Pancreas (tissue), 10 donors: ENCODE results near the gene PPOX. TPM values are rescaled to one million over a fixed set of nuclear protein-coding genes. Genes with fewer than 3 reads are reported as not detected.

Experiments used
- ATAC-seq, 4 donors: fragments of 200-7000 bp; cut with Tn5 transposase; one replicate each; pipeline versions ENCODE4 v1.8.0 to v1.9.1; 2020; ENCODE audit warnings: mild to moderate bottlenecking in 4 of 4, moderate library complexity in 4 of 4
- DNase-seq, 6 donors: peaks; one replicate each; pipeline ENCODE4 v3.0.0-alpha.2; 2020
- FAIRE-seq: peaks from 2 replicates; lab custom pipeline; 2012; peaks lifted over from hg19 to GRCh38; lab: Jason Lieb, UNC
- H3K27ac ChIP-seq, 4 donors: fragments of 200-600 bp; sonication (generic); 1 replicate in 3 of 4; 2 replicates in 1 of 4; pipeline versions ENCODE4 v1.5.0 to v1.8.0; 2020
- H3K27me3 ChIP-seq, 4 donors: fragments of 200-600 bp; one replicate each; pipeline ENCODE4 v1.8.0; 2021
- H3K36me3 ChIP-seq, 3 donors: fragments of 200-600 bp; sonication (generic) in 1 of 3; one replicate each; pipeline versions ENCODE4 v1.5.0 to v1.8.0; 2020 to 2021
- H3K4me1 ChIP-seq, 3 donors: fragments of 200-600 bp; one replicate each; pipeline ENCODE4 v1.8.0; 2021
- H3K4me3 ChIP-seq, 4 donors: fragments of 200-600 bp; sonication (generic) in 2 of 4; one replicate each; pipeline versions ENCODE4 v1.5.0 to v1.8.0; 2020 to 2021
- H3K9me3 ChIP-seq, 4 donors: fragments of 200-600 bp; one replicate each; pipeline ENCODE4 v1.8.0; 2021
- whole genome bisulfite sequencing, 2 donors: extraction: QIAGEN DNeasy Blood & Tissue Kit; methylation state at CpG; one replicate each; pipeline ENCODE4 v1.1.7; 2013; 5-methylcytosine and 5-hydroxymethylcytosine counted together
- intact Hi-C, 3 donors: fragments of 100-400 bp; cut with DNase I; formaldehyde crosslinking; loops; one replicate each; pipeline versions ENCODE4 v1.11.1 to v1.14.2; 2022
- polyA plus RNA-seq, 2 donors: library from polyadenylated mRNA; stranded (reverse); fragments of 200-250 nt; gene quantifications; one replicate each; pipeline ENCODE4 v1.2.3, GENCODE V29; 2013
- total RNA-seq, 6 donors: library from RNA; stranded (reverse); fragmentation: NEBNext Ultra II Directional in 4 of 6; extraction: Animal tissue kit (Norgen Biotek cat#: 25700) in 4 of 6; gene quantifications; one replicate each; pipeline versions ENCODE4 v1.2.1 to v1.2.4, GENCODE V29; 2021 to 2023
- TF ChIP-seq, protein P1 (sequence below), 4 donors: fragments of 200-600 bp; sonication (generic) in 3 of 4; IDR thresholded peaks; one replicate each; pipeline versions ENCODE4 v1.5.0 to v1.8.0; 2021; ENCODE audit warnings: antibody characterized with exemption in 4 of 4
- donor health status: healthy with polysubstance abuse.
- donor health status: DM: no; HTN: no; CAD: no; lungs with moderate emphysema.
- donor health status: DM: no; HTN: no; CAD: no.
- donor health status: control.
- donor health status: control.
- donor health status: Bipolar disorder and iron deficiency.
- donor health status: DM: yes; HTN: yes; CAD: no.
- donor health status: DM: no; HTN: no; CAD: no.
- donor health status: DM: no; HTN: no; CAD: no.
- donor health status: DM: yes; HTN: yes; CAD: no.

The PPOX gene
- total and polyA plus RNA-seq, 8 donors: 7.4 to 56.4 (median 13.1) TPM

DNA sequence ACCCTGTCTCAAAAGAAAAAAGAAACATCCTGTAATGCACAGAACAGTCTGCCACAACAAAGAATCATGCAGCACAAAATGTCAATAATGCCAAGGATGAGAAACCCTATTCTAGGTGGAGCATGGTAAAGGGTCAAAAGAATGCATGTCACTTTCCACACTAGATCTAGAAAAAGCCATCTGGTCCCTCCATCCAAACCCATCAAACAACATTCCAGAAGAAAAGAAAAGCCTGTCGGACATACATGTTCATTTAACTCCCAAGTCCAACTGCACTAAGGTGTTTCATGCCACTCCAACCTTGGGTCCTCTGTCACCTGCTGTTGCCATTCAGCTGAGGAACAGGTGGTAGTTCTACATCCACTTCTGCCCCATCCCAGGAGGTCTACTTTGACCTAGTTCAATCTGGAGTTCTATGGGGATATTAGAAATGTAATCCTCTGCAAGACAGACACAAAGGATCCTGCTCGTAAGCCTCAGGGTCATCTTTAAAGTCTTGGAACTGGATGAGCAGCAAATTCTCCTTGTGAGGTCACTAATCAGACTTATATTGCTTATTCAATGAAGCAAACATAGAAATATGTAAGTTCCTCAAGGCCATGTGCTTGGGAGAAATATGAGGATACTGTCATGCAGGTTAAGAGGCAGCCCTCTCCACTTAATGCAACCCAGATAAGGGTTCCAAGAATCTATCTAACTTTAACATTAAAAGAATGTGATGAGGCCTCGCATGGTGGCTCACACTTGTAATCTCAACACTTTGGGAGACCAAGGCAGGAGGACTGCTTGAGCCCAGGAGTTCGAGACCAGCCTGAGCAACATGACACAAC is 37.4 kb upstream of the PPOX start:
- Histone ChIP-seq H3K4me3 (no peak overlapping the region), H3K36me3 (peaks cover 0 to 20% (median 0%) of the 10 kb centered on the region in 3 donors), H3K4me1 (peaks cover 4 to 12% (median 6%) of the 10 kb centered on the region in 3 donors), H3K9me3 (no peaks in the 10 kb centered on the region), H3K27me3 (no peaks in the 10 kb centered on the region), H3K27ac (no peak overlapping the region)
- no peak for ATAC-seq
- DNase-seq: no peak
- WGBS, 2 donors: 89% methylated on average over 4 of the region's 4 CpGs
- FAIRE-seq: no peak
- TF ChIP-seq, protein P1, sequence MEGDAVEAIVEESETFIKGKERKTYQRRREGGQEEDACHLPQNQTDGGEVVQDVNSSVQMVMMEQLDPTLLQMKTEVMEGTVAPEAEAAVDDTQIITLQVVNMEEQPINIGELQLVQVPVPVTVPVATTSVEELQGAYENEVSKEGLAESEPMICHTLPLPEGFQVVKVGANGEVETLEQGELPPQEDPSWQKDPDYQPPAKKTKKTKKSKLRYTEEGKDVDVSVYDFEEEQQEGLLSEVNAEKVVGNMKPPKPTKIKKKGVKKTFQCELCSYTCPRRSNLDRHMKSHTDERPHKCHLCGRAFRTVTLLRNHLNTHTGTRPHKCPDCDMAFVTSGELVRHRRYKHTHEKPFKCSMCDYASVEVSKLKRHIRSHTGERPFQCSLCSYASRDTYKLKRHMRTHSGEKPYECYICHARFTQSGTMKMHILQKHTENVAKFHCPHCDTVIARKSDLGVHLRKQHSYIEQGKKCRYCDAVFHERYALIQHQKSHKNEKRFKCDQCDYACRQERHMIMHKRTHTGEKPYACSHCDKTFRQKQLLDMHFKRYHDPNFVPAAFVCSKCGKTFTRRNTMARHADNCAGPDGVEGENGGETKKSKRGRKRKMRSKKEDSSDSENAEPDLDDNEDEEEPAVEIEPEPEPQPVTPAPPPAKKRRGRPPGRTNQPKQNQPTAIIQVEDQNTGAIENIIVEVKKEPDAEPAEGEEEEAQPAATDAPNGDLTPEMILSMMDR (IDR thresholded peaks at IDR 0.05): no peak
- intact Hi-C loops: no loop called here

DNA sequence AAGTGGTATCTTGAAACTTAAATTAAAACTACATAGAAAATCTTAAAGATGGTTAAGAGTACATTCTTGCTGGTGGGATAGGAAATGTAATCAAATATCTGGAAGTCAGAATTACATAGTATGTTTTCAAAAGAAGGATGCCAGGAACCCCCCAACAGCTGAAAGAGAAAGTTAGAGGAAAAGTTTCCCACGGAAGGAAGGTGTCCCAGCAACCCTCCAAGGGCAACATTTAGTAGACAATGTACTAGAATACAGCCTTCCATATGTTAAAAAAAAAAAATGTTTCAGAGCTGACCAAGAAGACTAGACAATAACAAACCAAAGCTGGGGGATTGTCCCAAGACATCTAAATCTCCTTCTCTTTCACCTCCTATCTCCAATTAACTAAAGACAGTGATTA is 36.0 kb upstream of the PPOX start:
- no peak overlapping the region for H3K4me3 ChIP-seq
- FAIRE-seq: no peak
- no peak overlapping the region for H3K27ac ChIP-seq
- H3K9me3 ChIP-seq: no peaks in the 10 kb centered on the region
- peaks cover 6 to 12% (median 9%) of the 10 kb centered on the region in 3 donors for H3K4me1 ChIP-seq
- no peak for DNase-seq
- TF ChIP-seq, protein P1 (IDR thresholded peaks at IDR 0.05): no peak
- intact Hi-C loops: loop anchor here in 1 of 3 donors (10.0 kb wide), 1 partner anchor 295 kb away; no protein-coding TSS in a partner anchor
- no peaks in the 10 kb centered on the region for H3K27me3 ChIP-seq
- H3K36me3 ChIP-seq: peaks cover 0 to 10% (median 0%) of the 10 kb centered on the region in 3 donors
- ATAC-seq: no peak
- WGBS, 2 donors: 39 to 47% methylated on average over 1 of the region's 1 CpG

DNA sequence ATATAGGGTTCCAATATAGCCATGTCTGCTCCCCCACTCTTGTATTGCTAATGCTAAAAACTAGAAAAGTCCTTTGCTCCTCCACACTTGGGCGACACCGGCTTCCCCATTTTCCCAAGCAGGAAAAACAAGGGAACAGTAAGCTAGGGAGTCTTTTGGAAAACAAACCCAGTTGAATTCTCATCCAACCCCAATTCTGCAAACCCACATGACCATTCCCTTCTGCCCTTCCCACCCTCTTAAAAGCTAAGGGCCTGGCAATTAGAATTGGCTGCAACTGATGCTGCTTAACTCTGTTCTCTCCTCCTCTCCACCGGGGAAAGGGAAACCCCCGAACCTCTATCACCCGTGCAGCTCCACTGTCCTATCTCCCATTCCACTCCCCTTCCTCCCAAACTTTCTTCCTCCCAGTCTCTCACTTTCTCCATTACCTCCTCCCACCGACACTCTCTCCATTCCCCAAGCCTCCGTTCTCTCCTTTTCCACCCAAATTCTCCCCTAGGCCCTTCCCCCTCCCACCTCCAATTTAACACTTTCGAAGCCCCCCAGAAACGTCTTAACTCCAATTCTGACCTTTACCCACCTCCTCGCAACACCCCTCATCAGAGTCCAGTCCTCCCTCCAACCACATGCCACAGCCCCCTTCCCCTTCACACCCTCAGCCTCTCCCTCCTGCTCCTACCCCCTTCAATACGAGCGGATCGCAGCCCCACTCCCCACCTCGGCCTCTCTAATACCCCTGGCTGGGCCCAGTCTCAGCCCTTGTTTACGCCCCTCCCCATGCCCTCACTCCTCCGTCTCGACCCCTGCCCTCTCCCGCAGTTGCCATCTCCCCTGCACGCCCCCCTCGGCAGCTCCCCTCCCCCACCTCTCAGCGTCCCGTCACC is 34.5 kb upstream of the PPOX start:
- TF ChIP-seq, protein P1 (IDR thresholded peaks at IDR 0.05): no peak
- H3K27me3 ChIP-seq: no peaks in the 10 kb centered on the region
- ATAC-seq (peak in 3 of 4 donors; percentile 5 to 15 (median 10)), DNase-seq (no peak), FAIRE-seq (no peak)
- peak overlapping the region; percentile 87 to 97 (median 92) for H3K27ac ChIP-seq
- no peaks in the 10 kb centered on the region for H3K9me3 ChIP-seq
- peaks cover 0 to 4% (median 0%) of the 10 kb centered on the region in 3 donors for H3K36me3 ChIP-seq
- peaks cover 6 to 12% (median 9%) of the 10 kb centered on the region in 3 donors for H3K4me1 ChIP-seq
- WGBS, 2 donors: 2 to 4% methylated on average over 22 of the region's 22 CpGs
- intact Hi-C loops: loop anchor here in 1 of 3 donors (10.0 kb wide), 1 partner anchor 297 kb away; no protein-coding TSS in a partner anchor
- H3K4me3 ChIP-seq: peak overlapping the region; percentile 51 to 79 (median 64)

DNA sequence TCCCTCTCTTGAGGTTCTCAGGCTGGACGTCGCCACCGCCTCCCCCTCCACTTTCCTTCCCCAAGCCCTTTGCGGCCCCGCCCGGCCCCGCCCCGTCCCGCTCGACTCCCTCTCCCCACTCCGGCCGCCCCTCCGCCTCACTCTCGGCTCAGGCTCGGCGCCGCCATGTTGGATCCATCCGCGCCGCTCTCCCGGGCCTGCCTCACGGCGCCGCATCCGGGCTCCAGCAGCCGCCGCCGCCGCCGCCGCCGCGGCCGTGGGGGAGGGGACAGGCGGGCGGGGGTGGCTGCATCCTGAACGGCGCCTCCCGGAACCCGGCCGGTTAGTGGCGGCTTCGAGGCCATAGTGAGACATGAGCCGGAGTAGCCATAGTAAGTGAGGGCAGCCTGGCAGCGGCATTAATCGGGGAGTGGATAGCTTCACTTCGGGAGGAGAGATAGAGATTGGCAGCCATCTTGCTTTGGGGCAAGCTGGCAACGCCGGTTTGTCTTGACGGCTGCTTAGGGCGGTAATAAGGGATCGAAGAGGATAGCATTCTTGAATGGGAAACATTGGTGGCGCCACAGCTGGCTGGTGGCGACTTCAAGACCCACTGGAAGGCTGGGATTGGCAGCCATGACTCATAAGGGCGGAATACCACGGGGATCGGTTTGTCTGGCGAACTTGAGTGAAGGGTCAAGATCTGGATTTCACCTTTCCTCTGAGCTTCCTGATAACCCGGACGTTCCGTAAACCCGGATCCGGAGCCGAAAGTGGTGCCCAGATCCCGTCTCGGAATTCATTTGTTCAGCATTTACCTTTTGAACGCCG is 33.6 kb upstream of the PPOX start, which contains the start of gene DEDD:
Gene DEDD (minus strand): TSS at position 258 of the 810 bp plus-strand sequence. CDS start 8,205 bp downstream, outside the sequence.
- H3K4me1 ChIP-seq: peaks cover 6 to 12% (median 9%) of the 10 kb centered on the region in 3 donors
- H3K9me3 ChIP-seq: no peaks in the 10 kb centered on the region
- TF ChIP-seq, protein P1 (IDR thresholded peaks at IDR 0.05): no peak
- no peak for FAIRE-seq
- ATAC-seq: peak; percentile 89 to 95 (median 93)
- H3K27me3 ChIP-seq: no peaks in the 10 kb centered on the region
- H3K4me3 ChIP-seq: peak within 1 kb of the TSS; percentile 51 to 79 (median 64)
- H3K36me3 ChIP-seq: peaks cover 0 to 4% (median 0%) of the 10 kb centered on the region in 3 donors
- DNase-seq: peak; percentile 89 to 96 (median 94)
- intact Hi-C loops: loop anchor here in 1 of 3 donors (10.0 kb wide), 1 partner anchor 298 kb away; no protein-coding TSS in a partner anchor
- H3K27ac ChIP-seq: peak within 1 kb of the TSS; percentile 87 to 97 (median 92)
- 0 to 1% methylated on average over 65 to 68 of the region's 68 CpGs for WGBS, 2 donors
